GM10847 (cell line): Measurements from ENCODE around the gene THBS2.

Experiments
- POLR2A ChIP-seq: IDR thresholded peaks from 2 replicates; pipeline ENCODE4 v1.6.1; 2011; ENCODE audit not compliant: insufficient read length; ENCODE audit errors: extremely low read depth

THBS2 gene

DNA sequence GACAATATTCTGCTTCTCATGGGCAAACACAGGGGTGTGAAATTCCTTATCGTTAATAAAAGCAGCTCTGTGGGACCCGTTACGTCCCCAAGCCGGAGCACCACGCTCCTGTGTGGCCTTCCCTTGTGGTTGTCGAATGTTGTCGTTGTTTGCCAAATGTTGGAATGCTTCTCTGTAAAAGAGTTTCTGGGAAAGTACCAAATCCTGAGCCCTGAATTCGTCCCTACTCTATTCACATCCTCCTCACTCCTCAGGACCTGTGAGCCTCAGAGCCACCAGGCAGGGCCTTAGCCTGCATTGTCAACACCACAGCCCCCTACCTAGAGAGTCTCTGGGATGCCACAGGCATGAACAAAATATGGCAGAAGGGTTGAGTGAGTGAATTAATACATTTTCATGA, 64.0 kb downstream of the THBS2 start:
- no peak for TF ChIP-seq POLR2A

DNA sequence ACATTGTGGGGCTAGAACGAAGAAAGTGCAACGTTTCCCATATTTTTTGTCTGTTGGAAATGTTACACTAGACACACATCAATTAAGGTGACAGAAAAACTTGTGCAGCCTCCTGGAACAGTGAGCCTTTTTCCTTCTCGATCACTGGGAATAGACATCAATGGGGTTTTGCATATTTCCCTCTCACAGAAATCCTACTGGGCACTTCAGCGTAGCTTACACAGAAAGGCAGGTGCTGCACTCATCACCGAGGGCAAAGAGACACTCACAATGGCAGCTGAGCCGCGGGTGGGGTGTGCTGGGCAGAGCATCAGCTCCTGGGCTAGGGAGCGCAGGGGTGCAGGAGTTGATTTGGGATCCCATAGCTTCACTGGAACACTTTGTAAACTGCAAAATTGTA, 64.5 kb downstream of the THBS2 start:
- no peak for TF ChIP-seq POLR2A

DNA sequence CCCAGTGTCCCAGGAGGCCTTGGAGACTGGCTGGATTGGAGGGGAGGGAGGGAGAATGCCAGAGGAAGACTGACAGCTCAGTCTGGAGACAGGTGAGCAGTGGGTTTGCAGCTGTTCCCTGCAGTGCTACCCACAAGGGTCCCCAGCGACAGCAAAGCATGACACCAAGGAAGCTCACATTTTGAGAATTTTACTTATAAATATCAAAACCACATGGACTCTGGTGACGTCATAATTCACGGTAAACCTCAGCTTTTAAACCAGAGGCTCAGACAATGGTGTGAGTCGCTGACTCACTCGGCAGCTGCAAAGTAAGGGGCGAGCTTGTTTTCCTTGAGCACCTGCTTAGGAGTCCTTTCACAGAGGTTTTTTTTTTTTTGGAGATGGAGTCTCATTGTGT, 65.2 kb downstream of the THBS2 start:
- TF ChIP-seq POLR2A = no peak

DNA sequence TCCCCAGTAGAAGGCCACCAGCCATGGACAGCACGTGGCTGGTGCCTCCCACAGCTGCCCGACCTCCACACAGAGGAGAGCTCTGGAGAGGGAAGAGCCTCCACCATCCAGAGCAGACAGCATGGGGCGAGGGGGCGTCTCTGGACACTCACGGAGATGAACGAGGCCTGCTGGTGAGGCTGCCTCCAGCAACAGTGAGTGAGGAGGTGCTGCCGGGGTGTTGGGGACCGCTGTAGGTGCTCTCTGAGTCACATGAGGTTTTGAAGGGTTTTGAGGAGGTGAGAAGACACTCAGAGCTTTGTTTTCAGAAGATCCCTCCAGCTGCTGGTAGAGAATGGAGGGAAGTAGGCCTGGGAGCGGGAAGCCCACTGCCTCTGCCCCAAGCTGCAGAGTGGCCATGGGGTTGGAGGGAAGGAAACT, 65.6 kb downstream of the THBS2 start:
- TF ChIP-seq POLR2A = no peak

DNA sequence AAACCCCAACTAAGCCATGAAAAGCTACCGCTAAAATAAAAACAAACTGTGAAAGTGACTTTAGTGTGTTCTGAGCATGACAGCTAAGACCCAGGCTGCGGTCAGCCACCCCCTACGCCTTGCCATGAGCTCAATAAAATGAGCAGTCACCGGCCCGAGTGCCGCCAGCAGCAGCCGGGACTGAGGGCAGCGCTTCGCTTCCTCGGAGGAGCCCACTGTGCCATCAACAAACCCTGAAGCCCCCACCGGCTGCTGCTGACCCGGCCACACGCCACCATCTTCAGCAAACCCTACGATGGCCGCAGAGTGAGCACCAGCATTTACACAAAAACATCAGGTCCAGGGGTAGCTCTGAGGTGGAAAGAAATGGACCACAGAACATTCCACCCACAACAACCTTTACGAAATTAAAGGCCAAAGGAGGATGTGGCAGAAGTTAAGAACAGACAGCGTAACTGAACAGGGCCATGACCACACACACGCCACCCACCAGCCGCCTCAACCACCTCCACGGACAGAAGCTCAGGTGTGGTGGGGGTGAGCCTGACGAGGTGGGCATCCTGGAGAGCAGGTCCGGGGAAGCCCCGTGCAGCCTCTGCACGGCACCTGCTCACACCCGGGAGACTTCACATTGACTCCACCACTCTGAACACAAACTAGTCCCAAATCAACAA, 67.0 kb downstream of the THBS2 start:
- no peak for TF ChIP-seq POLR2A

DNA sequence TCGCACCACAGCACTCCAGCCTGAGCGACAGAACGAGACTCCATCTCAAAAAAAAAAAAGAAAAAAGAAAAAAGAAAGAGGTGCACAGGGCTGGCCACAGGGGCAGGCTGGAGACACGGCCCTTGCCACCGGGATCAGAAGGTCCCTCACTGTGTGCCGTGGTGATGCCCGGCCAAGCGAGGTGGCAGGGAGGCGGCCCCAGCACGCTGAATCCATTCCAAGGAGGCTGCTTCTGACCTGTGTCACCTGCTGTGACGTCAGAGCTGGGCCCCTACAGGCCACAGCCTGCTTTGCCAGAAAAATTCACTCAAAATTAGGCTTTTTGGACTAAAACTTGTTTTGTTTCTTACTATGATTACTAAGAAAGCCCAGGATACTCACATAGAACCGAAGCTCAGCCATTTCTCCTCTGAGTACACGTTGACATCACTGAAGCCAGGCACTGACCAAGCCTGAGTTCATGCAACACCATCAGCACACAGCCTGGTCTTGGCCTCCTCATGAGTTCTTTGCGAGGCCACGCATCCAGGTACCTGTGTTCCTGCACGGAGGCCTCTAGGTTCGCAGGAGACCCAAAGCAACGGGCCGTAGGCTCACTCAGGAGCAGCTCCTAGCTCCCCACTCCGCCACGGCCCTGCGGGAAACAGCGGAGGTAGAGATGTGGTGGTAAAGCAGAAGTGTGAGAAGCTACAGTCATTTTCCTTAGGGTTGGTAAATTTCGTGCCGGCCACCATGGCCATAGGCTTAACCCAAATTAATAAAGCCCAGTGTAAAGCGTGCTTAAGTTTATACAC, 67.8 kb downstream of the THBS2 start:
- TF ChIP-seq POLR2A = no peak

DNA sequence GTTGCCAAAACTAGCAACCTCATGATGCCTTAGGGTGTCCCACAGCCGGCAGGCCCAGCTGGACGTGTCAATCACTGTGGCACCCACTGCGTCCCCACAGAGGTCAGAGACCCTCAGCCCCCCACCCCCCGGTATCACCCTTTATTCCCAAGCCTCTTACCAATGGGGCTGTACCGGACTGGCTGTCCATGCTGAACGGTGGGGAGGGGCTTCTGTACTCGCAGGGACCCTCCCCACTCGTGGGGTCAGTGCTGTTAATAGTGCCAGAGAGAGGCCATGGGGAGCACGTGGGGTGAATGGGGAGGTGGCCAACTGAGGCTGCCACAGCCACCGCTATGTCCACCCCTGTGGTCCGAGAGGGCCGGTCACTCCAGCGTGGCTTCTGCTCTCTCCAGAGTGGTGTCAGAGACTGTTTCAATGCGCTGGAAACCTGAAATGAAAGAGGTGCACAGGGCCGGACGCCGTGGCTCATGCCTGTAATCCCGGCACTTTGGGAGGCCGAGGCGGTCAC, 68.6 kb downstream of the THBS2 start:
- TF ChIP-seq POLR2A = no peak

DNA sequence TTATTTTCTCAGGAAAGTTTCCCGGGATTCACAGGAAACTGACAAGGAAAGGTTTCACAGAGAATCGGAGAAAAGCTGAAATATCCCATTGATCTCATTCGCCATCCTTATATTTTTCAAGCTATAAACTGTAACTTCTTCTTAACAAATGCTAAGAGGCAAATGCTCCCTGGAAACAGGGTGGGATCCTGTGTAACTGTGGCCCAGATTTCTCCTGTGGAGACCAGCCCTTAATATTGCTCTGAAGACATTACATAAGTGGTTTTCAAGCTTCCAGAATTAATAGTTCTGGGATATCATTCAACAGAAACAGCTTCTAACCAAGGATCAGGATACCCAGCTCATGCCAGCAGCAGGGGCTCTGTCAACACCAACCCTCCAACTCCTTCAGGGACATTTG, 69.2 kb downstream of the THBS2 start:
- no peak for TF ChIP-seq POLR2A

DNA sequence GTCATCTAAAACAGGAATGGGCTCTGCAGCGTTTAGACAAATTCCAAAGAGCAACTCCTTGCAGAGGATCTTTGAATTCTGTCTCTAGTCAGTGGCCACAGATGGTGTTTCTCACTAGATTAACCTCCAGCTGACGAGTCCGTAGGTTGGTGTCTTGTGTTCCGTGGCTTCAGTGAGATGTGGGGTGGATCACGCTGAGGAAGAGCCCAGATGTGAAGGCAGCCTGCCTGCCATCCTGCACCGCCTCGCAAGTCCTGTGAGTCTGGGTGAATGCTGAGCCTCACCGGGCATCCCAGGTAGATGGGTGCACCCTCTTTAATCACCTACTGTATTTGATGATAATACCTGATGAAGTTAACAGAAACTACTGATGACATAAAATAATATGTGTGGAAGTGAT, 70.4 kb downstream of the THBS2 start:
- no peak for TF ChIP-seq POLR2A

DNA sequence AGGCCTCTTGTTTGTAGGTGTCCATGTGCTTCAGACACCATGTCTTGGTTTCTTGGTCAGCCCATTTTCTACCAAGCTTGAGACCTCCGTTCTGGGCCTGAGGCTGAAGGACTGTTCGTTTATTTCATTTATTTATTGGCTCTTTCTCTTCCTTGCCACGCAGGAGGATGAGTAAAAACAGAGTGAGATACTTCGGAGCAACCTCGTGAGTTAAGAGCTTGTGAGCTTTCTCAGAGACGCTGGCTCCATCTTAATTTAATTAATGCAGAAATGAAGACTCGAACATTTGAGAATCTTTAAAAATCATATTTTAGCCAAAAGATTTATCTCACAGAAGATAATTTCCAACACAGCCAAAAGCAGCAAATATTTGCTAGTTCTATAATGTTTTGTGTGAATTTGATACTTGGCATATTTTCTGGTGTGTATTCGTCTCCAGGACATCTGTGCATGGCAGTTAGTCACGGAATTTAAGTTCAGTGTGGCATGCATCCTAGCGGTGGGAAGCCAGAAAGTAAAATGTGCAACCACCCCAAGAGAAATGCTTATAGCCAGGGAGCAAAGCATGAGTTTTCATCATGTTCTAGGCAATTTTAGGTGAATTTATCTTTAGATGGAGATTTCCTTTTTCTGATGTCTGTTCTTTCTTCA, 76.0 kb downstream of the THBS2 start:
- no peak for TF ChIP-seq POLR2A

DNA sequence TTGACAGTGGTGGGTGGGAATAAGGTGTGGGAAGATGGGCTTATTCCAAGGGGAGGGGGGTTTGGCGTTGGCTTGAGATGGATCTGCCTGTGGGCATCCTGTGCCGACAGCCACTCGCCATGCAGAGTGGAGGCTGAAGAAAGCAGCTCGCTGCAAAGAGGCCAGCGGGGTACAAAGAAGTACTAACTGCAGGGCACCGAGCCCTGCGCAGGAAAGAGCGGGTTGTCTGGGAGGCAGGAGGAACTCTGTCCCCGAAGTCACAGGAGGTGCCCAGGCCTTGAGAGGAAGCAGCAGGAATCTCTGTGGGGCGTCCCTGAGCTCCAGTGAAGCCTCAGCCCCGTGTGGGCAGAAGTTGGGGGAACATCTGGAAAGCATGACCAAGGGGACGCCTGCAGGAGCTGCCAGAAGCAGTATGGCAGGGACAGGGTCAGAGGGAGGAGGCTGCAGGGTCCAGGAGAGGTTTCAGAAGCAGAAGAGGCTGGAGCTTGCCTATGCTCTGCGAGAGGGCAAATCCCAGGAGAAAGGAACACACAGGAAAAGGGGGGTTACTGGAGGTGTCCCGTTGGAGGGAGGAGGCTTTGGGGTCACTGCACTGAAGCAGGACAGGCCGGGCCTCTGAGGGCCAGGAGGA, 77.2 kb downstream of the THBS2 start:
- TF ChIP-seq POLR2A = no peak

DNA sequence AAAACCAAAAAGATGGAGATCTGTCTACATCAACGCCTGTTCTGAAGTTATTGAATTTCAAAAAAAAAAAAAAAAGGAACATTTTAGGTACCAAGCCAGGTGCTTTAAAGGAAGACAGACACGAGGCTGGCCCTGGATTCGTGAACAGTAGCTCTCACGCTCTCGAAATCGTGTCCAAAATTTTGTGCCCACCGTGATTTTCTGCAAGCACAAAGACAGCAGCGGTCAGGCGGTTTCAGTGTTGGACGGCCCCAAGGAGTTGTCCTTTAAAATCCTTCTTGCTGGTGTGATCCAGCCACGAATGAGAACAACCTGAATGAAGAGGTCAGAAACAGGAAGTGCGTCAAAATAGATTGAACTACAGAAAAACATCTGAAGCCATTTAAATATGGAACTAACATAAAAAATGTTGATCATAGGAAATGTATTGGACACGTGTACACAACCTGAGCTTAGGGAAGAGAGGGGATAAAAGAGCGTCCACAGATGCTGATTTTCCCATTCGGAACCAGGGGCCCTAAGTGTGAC, 78.2 kb downstream of the THBS2 start:
- TF ChIP-seq POLR2A = no peak

DNA sequence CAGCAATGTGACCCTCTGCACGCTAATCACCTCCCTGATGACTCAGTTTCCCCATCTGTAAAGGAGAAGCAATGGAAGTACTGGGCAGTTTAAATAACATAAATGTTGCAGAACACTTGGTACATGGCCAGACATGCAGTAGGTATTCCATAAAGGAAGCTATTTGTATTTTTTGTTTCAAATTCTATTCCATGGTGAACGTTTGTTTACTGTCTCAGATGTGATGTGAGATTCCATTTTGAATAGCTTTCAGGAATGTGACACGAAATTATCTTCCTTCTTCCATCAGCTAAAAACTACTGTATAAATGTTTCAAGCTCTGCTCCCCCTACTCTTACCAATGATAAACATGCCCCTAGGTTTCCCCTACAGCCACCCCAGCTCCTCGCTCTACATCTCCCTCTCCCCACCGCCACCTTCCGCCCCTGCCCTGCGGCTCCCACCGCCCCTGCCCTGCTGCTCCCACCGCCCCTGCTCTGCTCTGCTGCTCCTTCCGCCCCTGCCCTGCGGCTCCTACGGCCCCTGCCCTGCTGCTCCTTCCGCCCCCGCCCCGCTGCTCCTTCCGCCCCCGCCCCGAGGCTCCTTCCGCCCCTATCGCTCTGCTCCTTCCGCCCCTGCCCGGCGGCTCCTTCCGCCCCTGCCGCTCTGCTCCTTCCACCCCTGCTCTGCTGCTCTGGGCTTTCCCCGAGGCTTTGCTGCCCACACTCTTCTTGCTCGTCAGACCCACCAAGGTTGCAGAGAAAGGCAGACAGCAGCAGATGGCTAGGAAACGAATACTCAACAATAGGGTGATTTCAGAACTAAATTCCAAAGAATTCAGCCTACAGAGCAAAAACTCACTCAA, 78.9 kb downstream of the THBS2 start:
- no peak for TF ChIP-seq POLR2A

DNA sequence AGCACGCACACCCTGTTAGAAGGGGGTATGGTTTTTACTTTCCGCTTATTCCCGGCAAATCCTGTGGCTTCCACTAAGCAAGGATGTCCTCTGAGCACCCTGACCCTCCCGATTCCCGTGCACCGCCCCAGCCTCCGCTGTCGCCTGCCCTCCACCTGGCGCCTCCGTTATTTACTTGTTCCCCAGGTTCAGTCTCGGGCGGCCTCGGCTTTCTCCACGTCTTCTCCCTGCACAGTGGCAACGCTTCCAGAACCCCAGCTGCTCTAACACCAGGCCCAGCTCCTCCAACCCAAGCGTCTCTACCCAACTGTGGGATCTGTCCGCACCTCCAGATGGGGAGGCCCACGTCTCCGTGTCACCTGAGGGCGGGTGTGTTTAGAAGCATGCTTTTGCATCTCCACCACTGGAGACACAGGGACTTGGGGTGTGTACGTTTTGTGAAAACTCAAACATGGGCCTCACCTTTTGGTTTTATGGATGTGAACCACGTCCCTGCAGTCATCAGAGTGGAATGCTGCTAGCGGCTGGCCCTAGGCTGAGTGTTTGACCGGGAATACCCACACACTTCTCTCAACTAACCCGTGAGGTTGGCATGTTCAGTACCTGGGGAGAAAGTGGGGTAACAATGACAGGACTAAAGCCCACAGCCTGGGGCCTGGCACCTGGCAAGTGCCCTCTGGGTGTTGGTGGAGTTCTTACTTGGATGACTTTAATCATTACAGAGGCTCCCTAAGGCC, 79.9 kb downstream of the THBS2 start:
- no peak for TF ChIP-seq POLR2A
